Endothelial cell of umbilical vein (primary cell): ENCODE results near the gene GGA3. TPM values are rescaled to one million over a fixed set of nuclear protein-coding genes. Genes with fewer than 3 reads are reported as not detected.

Experiments
- BruUV-seq: library from RNA; stranded (reverse); fragments of 400-500 nt; replicated peaks from 2 replicates; lab custom pipeline; 2021; lab: Mats Ljungman, UMichigan
- CTCF ChIA-PET: fragments of 300-600, 350-600 bp; sonication (Branson Sonifier 250); formaldehyde crosslinking; loops from one replicate; lab custom pipeline; 2021; ENCODE audit warnings: antibody characterized with exemption, inconsistent platforms; lab: Charles Lee
- POLR2A ChIA-PET: fragments of 300-600, 350-600 bp; sonication (Branson Sonifier 250); formaldehyde crosslinking; loops from one replicate; lab custom pipeline; 2021; ENCODE audit warnings: antibody characterized with exemption, inconsistent platforms; lab: Charles Lee
- DNase-seq: peaks from one replicate; pipeline ENCODE4 v3.0.0-alpha.2; 2011; ENCODE audit warnings: low read depth, low spot score
- FAIRE-seq: peaks from 2 replicates; lab custom pipeline; 2011; peaks lifted over from hg19 to GRCh38; lab: Jason Lieb, UNC
- H2AFZ ChIP-seq: 2 replicates; pipeline ENCODE4 v1.6.0; 2012; ENCODE audit warnings: low read depth, low read length, control low read depth, inconsistent platforms
- H3K27ac ChIP-seq: 2 replicates; pipeline ENCODE4 v1.5.1; 2011; ENCODE audit warnings: low read depth, mild to moderate bottlenecking, control low read depth, low read length, moderate library complexity; ENCODE audit not compliant: insufficient read depth
- H3K27me3 ChIP-seq, 2 experiments: 2 replicates each; pipeline versions ENCODE4 v1.6.0 to v1.6.1; 2011; ENCODE audit warnings: low read length in 2 of 2, mixed read lengths in 1 of 2; ENCODE audit not compliant: control insufficient read depth in 2 of 2, insufficient read depth in 2 of 2
- H3K36me3 ChIP-seq, 2 experiments: 2 replicates in 1 of 2; 3 replicates in 1 of 2; pipeline ENCODE4 v1.5.1; 2011; ENCODE audit warnings: low read length in 2 of 2, mild to moderate bottlenecking in 1 of 2, moderate library complexity in 1 of 2; ENCODE audit not compliant: control insufficient read depth in 2 of 2, insufficient read depth in 2 of 2; ENCODE audit errors: extremely low read depth in 1 of 2
- H3K4me1 ChIP-seq: 3 replicates; pipeline ENCODE4 v1.5.1; 2011; ENCODE audit warnings: mild to moderate bottlenecking, low read length; ENCODE audit not compliant: control insufficient read depth, insufficient read depth; ENCODE audit errors: extremely low read depth
- H3K4me2 ChIP-seq: 2 replicates; pipeline ENCODE4 v1.6.1; 2011; ENCODE audit warnings: low read length, control low read depth, mixed read lengths; ENCODE audit not compliant: insufficient read depth
- H3K4me3 ChIP-seq, 3 experiments: fragments of 200-600 bp in 1 of 3; sonication (generic), shearing (Covaris generic) in 1 of 3; replicated peaks in 1 of 3; 2 replicates each; pipeline ENCODE4 v1.5.1; 2011 to 2016; ENCODE audit warnings: control low read depth in 3 of 3, low read length in 3 of 3, mild to moderate bottlenecking in 2 of 3, inconsistent platforms in 1 of 3, low read depth in 1 of 3, moderate library complexity in 1 of 3; ENCODE audit not compliant: insufficient read depth in 1 of 3
- H3K79me2 ChIP-seq: 2 replicates; pipeline ENCODE4 v1.6.0; 2012; ENCODE audit warnings: low read length, inconsistent platforms; ENCODE audit not compliant: control insufficient read depth, insufficient read depth
- H3K9ac ChIP-seq: replicated peaks from 2 replicates; pipeline ENCODE3; 2011; ENCODE audit warnings: low read length, control low read depth; ENCODE audit not compliant: insufficient read depth; ENCODE audit errors: extremely low read depth
- H3K9me1 ChIP-seq: replicated peaks from 3 replicates; pipeline ENCODE4 v1.6.0; 2011; ENCODE audit warnings: mild to moderate bottlenecking, low read length; ENCODE audit not compliant: control insufficient read depth, insufficient read depth; ENCODE audit errors: extremely low read depth
- H3K9me3 ChIP-seq: replicated peaks from 2 replicates; pipeline ENCODE4 v1.5.1; 2012; ENCODE audit warnings: low read length, inconsistent platforms; ENCODE audit not compliant: control insufficient read depth, insufficient read depth
- H4K20me1 ChIP-seq: replicated peaks from 2 replicates; pipeline ENCODE3; 2011; ENCODE audit warnings: mild to moderate bottlenecking, low read length; ENCODE audit not compliant: control insufficient read depth, insufficient read depth; ENCODE audit errors: extremely low read depth
- EZH2 ChIP-seq: IDR thresholded peaks from 2 replicates; pipeline ENCODE4 v1.6.1; 2012; ENCODE audit warnings: borderline replicate concordance, low read depth, mild to moderate bottlenecking, moderate library complexity, low read length, inconsistent platforms; ENCODE audit not compliant: severe bottlenecking
- FOS ChIP-seq: IDR thresholded peaks from 2 replicates; pipeline ENCODE4 v1.6.1; 2011; ENCODE audit warnings: mild to moderate bottlenecking, low read length, moderate library complexity, borderline replicate concordance; ENCODE audit not compliant: insufficient read depth
- GATA2 ChIP-seq: IDR thresholded peaks from 2 replicates; pipeline ENCODE4 v1.7.0; 2011; ENCODE audit warnings: low read depth, mild to moderate bottlenecking, moderate library complexity, mixed read lengths, low read length; ENCODE audit not compliant: insufficient read length, insufficient read depth
- JUN ChIP-seq: IDR thresholded peaks from 2 replicates; pipeline ENCODE4 v1.6.1; 2011; ENCODE audit warnings: borderline replicate concordance, low read depth; ENCODE audit not compliant: insufficient read length, insufficient read depth
- MAX ChIP-seq: IDR thresholded peaks from 2 replicates; pipeline ENCODE4 v1.6.1; 2011; ENCODE audit not compliant: insufficient read depth, insufficient read length
- MYC ChIP-seq: IDR thresholded peaks from one replicate; pipeline ENCODE4 v1.6.1; 2011; ENCODE audit warnings: mild to moderate bottlenecking, low read depth, low read length
- POLR2A ChIP-seq: IDR thresholded peaks from 2 replicates; pipeline ENCODE4 v1.6.1; 2012; ENCODE audit warnings: low read depth, mild to moderate bottlenecking, control low read depth, low read length
- POLR2AphosphoS5 ChIP-seq: IDR thresholded peaks from 2 replicates; pipeline ENCODE4 v1.6.1; 2012; ENCODE audit warnings: low read depth, mild to moderate bottlenecking, control low read depth, low read length, moderate library complexity; ENCODE audit not compliant: insufficient read depth
- dilution Hi-C: fragments of 300-500 bp; cut with MboI; formaldehyde crosslinking; loops from one replicate; pipeline ENCODE4 v1.15.0; 2019; ENCODE audit warnings: low sequenced_read_pairs; ENCODE audit not compliant: extremely low pct_ligation_motif_present
- intact Hi-C: fragments of 100-400 bp; cut with micrococcal nuclease; formaldehyde crosslinking; loops from one replicate; pipeline ENCODE4 v1.10.0; 2022
- polyA plus RNA-seq, 4 experiments: library from polyadenylated mRNA; depleted of rRNA in 3 of 4; stranded (reverse) in 3 of 4; unstranded in 1 of 4; fragments of >200 nt; gene quantifications; 2 replicates each; pipeline versions ENCODE4 v1.2.1 to v1.2.3, GENCODE V29; 2011 to 2012; ENCODE audit warnings: missing spikeins in 1 of 4
- total RNA-seq: library from RNA; stranded (reverse); gene quantifications from 2 replicates; pipeline ENCODE4 v1.2.3, GENCODE V29; 2021
- TF ChIP-seq, protein P1 (sequence below), 2 donors: IDR thresholded peaks; 1 replicate in 1 of 2; 2 replicates in 1 of 2; pipeline ENCODE4 v1.5.1; 2011; ENCODE audit warnings: low read length in 2 of 2, mild to moderate bottlenecking in 2 of 2, moderate library complexity in 2 of 2, control low read depth in 1 of 2, inconsistent platforms in 1 of 2, low read depth in 1 of 2; ENCODE audit not compliant: insufficient read depth in 1 of 2; ENCODE audit errors: extremely low read depth in 1 of 2

The GGA3 gene
- total and polyA plus RNA-seq, 2 donors (not counting 3 experiments of a cell fraction or from before 2014, with no cell fraction given): 41.2 to 62.9 TPM

DNA sequence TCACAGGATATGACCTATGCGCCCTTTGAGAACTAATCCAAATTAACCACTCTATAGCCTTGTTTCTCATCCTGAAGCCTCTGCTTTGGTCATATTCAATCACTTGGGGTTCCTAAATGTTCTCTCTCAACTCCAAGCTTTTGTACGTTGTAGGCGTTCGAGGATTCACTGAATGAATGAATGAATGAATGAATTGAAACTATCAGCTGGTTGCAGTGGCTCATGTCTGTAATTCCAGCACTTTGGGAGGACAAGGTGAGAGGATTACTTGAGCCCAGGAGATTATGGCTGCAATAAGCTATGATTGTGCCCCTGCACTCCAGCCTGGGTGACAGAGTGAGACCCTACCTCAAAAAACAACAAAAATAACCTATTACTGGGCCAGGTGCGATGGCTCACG is 72.8 kb downstream of the GGA3 start:
- Histone ChIP-seq H3K27me3 (no peaks in the 10 kb centered on the region), H3K27ac (no peak overlapping the region), H3K9me3 (no peaks in the 10 kb centered on the region), H3K9ac (no peak overlapping the region), H3K79me2 (no peaks in the 10 kb centered on the region), H2AFZ (no peak overlapping the region), H3K9me1 (no peaks in the 10 kb centered on the region), H4K20me1 (no peaks in the 10 kb centered on the region), H3K4me3 (no peak overlapping the region), H3K4me2 (no peak overlapping the region), H3K4me1 (no peaks in the 10 kb centered on the region), H3K36me3 (no peaks in the 10 kb centered on the region)
- no peak for DNase-seq
- POLR2A ChIA-PET: interaction anchor here (0.7 kb wide), 1 partner anchor 40 kb away, joined by 4 read pairs; no protein-coding TSS in a partner anchor
- intact Hi-C loops (no loop called here), dilution Hi-C loops (no loop called here)
- FAIRE-seq: no peak
- CTCF ChIA-PET: interaction anchor here (1.1 to 2.4 kb wide), 3 partner anchors 13 to 75 kb away, joined by 10 to 11 read pairs (median 11); no protein-coding TSS in a partner anchor
- TF ChIP-seq MAX: no peak
- TF ChIP-seq MYC: no peak
- no peak for TF ChIP-seq JUN
- no peak for TF ChIP-seq POLR2AphosphoS5
- TF ChIP-seq, protein P1, sequence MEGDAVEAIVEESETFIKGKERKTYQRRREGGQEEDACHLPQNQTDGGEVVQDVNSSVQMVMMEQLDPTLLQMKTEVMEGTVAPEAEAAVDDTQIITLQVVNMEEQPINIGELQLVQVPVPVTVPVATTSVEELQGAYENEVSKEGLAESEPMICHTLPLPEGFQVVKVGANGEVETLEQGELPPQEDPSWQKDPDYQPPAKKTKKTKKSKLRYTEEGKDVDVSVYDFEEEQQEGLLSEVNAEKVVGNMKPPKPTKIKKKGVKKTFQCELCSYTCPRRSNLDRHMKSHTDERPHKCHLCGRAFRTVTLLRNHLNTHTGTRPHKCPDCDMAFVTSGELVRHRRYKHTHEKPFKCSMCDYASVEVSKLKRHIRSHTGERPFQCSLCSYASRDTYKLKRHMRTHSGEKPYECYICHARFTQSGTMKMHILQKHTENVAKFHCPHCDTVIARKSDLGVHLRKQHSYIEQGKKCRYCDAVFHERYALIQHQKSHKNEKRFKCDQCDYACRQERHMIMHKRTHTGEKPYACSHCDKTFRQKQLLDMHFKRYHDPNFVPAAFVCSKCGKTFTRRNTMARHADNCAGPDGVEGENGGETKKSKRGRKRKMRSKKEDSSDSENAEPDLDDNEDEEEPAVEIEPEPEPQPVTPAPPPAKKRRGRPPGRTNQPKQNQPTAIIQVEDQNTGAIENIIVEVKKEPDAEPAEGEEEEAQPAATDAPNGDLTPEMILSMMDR (IDR thresholded peaks at IDR 0.05; ENCODE audit: extremely low read depth in 1 of 2, insufficient read depth in 1 of 2, low read depth in 1 of 2, low read length in 2 of 2): no peak
- no peak for TF ChIP-seq GATA2
- TF ChIP-seq FOS: no peak
- no peak for TF ChIP-seq EZH2
- TF ChIP-seq POLR2A: no peak
- no TSS peak for BruUV-seq

Other genes with a start within 250 kb of the GGA3 start
- gene MRPL58, start 248.9 kb downstream of the GGA3 start, total RNA-seq: 38.0 and 38.8 TPM in 2 replicates
- gene MRPL58, start 248.9 kb downstream of the GGA3 start, polyA plus RNA-seq: 28.7 and 43.7 TPM in 2 replicates
- gene ATP5PD, start 214.6 kb downstream of the GGA3 start, total RNA-seq: 200 and 202 TPM in 2 replicates
- 176 and 182 TPM in 2 replicates for gene ATP5PD, start 214.6 kb downstream of the GGA3 start, polyA plus RNA-seq
- gene KCTD2, start 214.4 kb downstream of the GGA3 start, total RNA-seq: 20.6 and 23.2 TPM in 2 replicates
- gene KCTD2, start 214.4 kb downstream of the GGA3 start, polyA plus RNA-seq: 24.3 and 24.8 TPM in 2 replicates
- 16.4 and 17.4 TPM in 2 replicates for gene SLC16A5, start 173.7 kb downstream of the GGA3 start, total RNA-seq
- 23.3 and 31.9 TPM in 2 replicates for gene SLC16A5, start 173.7 kb downstream of the GGA3 start, polyA plus RNA-seq
- 14.5 and 15.7 TPM in 2 replicates for gene ARMC7, start 151.6 kb downstream of the GGA3 start, total RNA-seq
- gene ARMC7, start 151.6 kb downstream of the GGA3 start, polyA plus RNA-seq: 11.8 and 13.1 TPM in 2 replicates
- 32.6 and 39.2 TPM in 2 replicates for gene NT5C, start 129.9 kb downstream of the GGA3 start, total RNA-seq
- 29.1 and 38.0 TPM in 2 replicates for gene NT5C, start 129.9 kb downstream of the GGA3 start, polyA plus RNA-seq
- gene JPT1, start 107.1 kb downstream of the GGA3 start, total RNA-seq: 352 and 364 TPM in 2 replicates
- gene JPT1, start 107.1 kb downstream of the GGA3 start, polyA plus RNA-seq: 143 and 212 TPM in 2 replicates
- 424 and 437 TPM in 2 replicates for gene SUMO2, start 78.6 kb downstream of the GGA3 start, total RNA-seq
- 62.0 and 75.6 TPM in 2 replicates for gene SUMO2, start 78.6 kb downstream of the GGA3 start, polyA plus RNA-seq
- 98.3 and 105 TPM in 2 replicates for gene NUP85, start 55.9 kb downstream of the GGA3 start, total RNA-seq
- 116 and 120 TPM in 2 replicates for gene NUP85, start 55.9 kb downstream of the GGA3 start, polyA plus RNA-seq
- 65.7 and 79.8 TPM in 2 replicates for gene MRPS7, start 273 bp upstream of the GGA3 start, total RNA-seq
- gene MRPS7, start 273 bp upstream of the GGA3 start, polyA plus RNA-seq: 74.8 and 82.8 TPM in 2 replicates
- gene MIF4GD, start 9.6 kb upstream of the GGA3 start, total RNA-seq: 12.3 and 12.4 TPM in 2 replicates
- 35.7 and 37.1 TPM in 2 replicates for gene MIF4GD, start 9.6 kb upstream of the GGA3 start, polyA plus RNA-seq
- 16.8 and 20.9 TPM in 2 replicates for gene SLC25A19, start 27.8 kb upstream of the GGA3 start, total RNA-seq
- gene SLC25A19, start 27.8 kb upstream of the GGA3 start, polyA plus RNA-seq: 20.0 and 20.6 TPM in 2 replicates
- gene GRB2, start 144.1 kb upstream of the GGA3 start, total RNA-seq: 93.9 and 94.8 TPM in 2 replicates
- gene GRB2, start 144.1 kb upstream of the GGA3 start, polyA plus RNA-seq: 41.8 and 51.5 TPM in 2 replicates
- gene TMEM94, start 195.0 kb upstream of the GGA3 start, total RNA-seq: 68.4 and 69.2 TPM in 2 replicates
- 75.9 and 131 TPM in 2 replicates for gene TMEM94, start 195.0 kb upstream of the GGA3 start, polyA plus RNA-seq